ENCODE measurements around the gene NUDT2.
"Not testable (repeated sequence)": the region's sequence is repeated elsewhere in the genome, so short reads cannot be mapped to it uniquely, and the experiment has no call there.

The NUDT2 gene

GRCh38 chr9:34334916-34335315 is 5.5 kb downstream of the NUDT2 start:
- TF ChIP-seq, protein P1, sequence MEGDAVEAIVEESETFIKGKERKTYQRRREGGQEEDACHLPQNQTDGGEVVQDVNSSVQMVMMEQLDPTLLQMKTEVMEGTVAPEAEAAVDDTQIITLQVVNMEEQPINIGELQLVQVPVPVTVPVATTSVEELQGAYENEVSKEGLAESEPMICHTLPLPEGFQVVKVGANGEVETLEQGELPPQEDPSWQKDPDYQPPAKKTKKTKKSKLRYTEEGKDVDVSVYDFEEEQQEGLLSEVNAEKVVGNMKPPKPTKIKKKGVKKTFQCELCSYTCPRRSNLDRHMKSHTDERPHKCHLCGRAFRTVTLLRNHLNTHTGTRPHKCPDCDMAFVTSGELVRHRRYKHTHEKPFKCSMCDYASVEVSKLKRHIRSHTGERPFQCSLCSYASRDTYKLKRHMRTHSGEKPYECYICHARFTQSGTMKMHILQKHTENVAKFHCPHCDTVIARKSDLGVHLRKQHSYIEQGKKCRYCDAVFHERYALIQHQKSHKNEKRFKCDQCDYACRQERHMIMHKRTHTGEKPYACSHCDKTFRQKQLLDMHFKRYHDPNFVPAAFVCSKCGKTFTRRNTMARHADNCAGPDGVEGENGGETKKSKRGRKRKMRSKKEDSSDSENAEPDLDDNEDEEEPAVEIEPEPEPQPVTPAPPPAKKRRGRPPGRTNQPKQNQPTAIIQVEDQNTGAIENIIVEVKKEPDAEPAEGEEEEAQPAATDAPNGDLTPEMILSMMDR (IDR thresholded peaks at IDR 0.05; ENCODE audit: low read depth, low read length, missing control alignments): no peak
- H3K4me3 ChIP-seq (replicated peaks; ENCODE audit: low read depth, low read length): no peak overlapping the region
- DNase-seq (ENCODE audit: extremely low read depth, low read depth): no peak

DNA sequence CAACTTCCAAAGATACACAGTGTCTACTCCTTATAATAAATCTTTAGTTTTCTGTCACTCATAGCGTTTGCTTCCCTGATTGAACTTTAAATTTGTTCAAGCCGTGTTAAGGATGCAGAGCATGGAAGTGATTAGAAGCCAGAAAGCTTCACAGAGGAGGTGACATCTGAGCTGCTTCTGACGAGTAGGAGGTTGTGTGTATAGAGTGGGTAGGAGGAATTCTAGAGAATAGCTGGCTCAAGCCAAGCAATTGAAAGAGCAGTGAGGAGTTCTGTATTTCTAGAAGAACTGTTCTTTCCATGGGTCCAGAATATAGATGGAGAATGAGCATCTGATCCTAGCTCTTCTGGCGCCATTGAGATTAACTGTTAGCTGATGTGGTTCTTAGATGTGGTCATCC is 6.0 kb downstream of the NUDT2 start:
- TF ChIP-seq, protein P1 (IDR thresholded peaks at IDR 0.05; ENCODE audit: low read depth, low read length, missing control alignments): no peak
- no peak overlapping the region for H3K4me3 ChIP-seq (replicated peaks; ENCODE audit: low read depth, low read length)
- no peak for DNase-seq (ENCODE audit: extremely low read depth, low read depth)

- H3K4me3 ChIP-seq (replicated peaks; ENCODE audit: low read depth, low read length): no peak overlapping the region
- no peak for DNase-seq (ENCODE audit: extremely low read depth, low read depth)
- TF ChIP-seq, protein P1 (IDR thresholded peaks at IDR 0.05; ENCODE audit: low read depth, low read length, missing control alignments): no peak
These were observed 8.0 kb downstream of the NUDT2 start for GRCh38 chr9:34337403-34337802.

- DNase-seq (ENCODE audit: extremely low read depth, low read depth); H3K4me3 ChIP-seq (replicated peaks; ENCODE audit: low read depth, low read length): not testable (repeated sequence)
These were observed 8.7 kb downstream of the NUDT2 start for GRCh38 chr9:34338079-34338478.

- H3K4me3 ChIP-seq (replicated peaks; ENCODE audit: low read depth, low read length): no peak overlapping the region
- TF ChIP-seq, protein P1 (IDR thresholded peaks at IDR 0.05; ENCODE audit: low read depth, low read length, missing control alignments): no peak
- DNase-seq (ENCODE audit: extremely low read depth, low read depth): no peak
These were observed 9.5 kb downstream of the NUDT2 start for GRCh38 chr9:34338665-34339385.

GRCh38 chr9:34341659-34342295 is 12.4 kb downstream of the NUDT2 start:
- H3K4me3 ChIP-seq (replicated peaks; ENCODE audit: low read depth, low read length): no peak overlapping the region
- DNase-seq (ENCODE audit: extremely low read depth, low read depth): no peak
- TF ChIP-seq, protein P1 (IDR thresholded peaks at IDR 0.05; ENCODE audit: low read depth, low read length, missing control alignments): no peak

- DNase-seq (ENCODE audit: extremely low read depth, low read depth): no peak
- TF ChIP-seq, protein P1 (IDR thresholded peaks at IDR 0.05; ENCODE audit: low read depth, low read length, missing control alignments): no peak
- no peak overlapping the region for H3K4me3 ChIP-seq (replicated peaks; ENCODE audit: low read depth, low read length)
These were observed 13.7 kb downstream of the NUDT2 start for GRCh38 chr9:34343090-34343489.
